Lower lobe of right lung (tissue), 2 donors: ENCODE data around the gene C17orf58. TPM values are rescaled to one million over a fixed set of nuclear protein-coding genes. Genes with fewer than 3 reads are reported as not detected.
"Not testable (repeated sequence)": the region's sequence is repeated elsewhere in the genome, so short reads cannot be mapped to it uniquely, and the experiment has no call there.

Source experiments
- ATAC-seq, 2 donors: fragments of 200-7000 bp; cut with Tn5 transposase; one replicate each; pipeline ENCODE4 v1.9.1; 2020 to 2022; ENCODE audit warnings: mild to moderate bottlenecking in 2 of 2, moderate library complexity in 2 of 2
- DNase-seq: peaks from one replicate; pipeline ENCODE4 v3.0.0-alpha.2; 2020
- H3K27ac ChIP-seq: fragments of 200-600 bp; one replicate; pipeline ENCODE4 v1.8.0; 2022
- H3K27me3 ChIP-seq: fragments of 200-600 bp; one replicate; pipeline ENCODE4 v1.8.0; 2022; ENCODE audit warnings: low read depth
- H3K36me3 ChIP-seq: fragments of 200-600 bp; one replicate; pipeline ENCODE4 v1.8.0; 2022; ENCODE audit warnings: mild to moderate bottlenecking
- H3K4me1 ChIP-seq: fragments of 200-600 bp; one replicate; pipeline ENCODE4 v1.8.0; 2022
- H3K4me3 ChIP-seq: fragments of 200-600 bp; one replicate; pipeline ENCODE4 v1.8.0; 2022; ENCODE audit warnings: mild to moderate bottlenecking
- H3K9me3 ChIP-seq: fragments of 200-600 bp; one replicate; pipeline ENCODE4 v1.8.0; 2022
- intact Hi-C: fragments of 100-400 bp; cut with DNase I; formaldehyde crosslinking; loops from one replicate; pipeline ENCODE4 v1.11.0; 2022
- total RNA-seq: library from RNA; stranded (reverse); fragmentation: NEBNext Ultra II Directional; extraction: Animal tissue kit (Norgen Biotek cat#: 25700); gene quantifications from one replicate; pipeline ENCODE4 v1.2.1, GENCODE V29; 2021
- TF ChIP-seq, protein P1 (sequence below): fragments of 200-600 bp; IDR thresholded peaks from one replicate; pipeline ENCODE4 v1.8.0; 2022; ENCODE audit warnings: antibody characterized with exemption, mild to moderate bottlenecking
- donor health status: DM: no; HTN: yes; CAD: no; lungs with severe emphysema.

The C17orf58 gene
- total RNA-seq, 1 donor from 2014 or later, result 7.4 TPM

DNA sequence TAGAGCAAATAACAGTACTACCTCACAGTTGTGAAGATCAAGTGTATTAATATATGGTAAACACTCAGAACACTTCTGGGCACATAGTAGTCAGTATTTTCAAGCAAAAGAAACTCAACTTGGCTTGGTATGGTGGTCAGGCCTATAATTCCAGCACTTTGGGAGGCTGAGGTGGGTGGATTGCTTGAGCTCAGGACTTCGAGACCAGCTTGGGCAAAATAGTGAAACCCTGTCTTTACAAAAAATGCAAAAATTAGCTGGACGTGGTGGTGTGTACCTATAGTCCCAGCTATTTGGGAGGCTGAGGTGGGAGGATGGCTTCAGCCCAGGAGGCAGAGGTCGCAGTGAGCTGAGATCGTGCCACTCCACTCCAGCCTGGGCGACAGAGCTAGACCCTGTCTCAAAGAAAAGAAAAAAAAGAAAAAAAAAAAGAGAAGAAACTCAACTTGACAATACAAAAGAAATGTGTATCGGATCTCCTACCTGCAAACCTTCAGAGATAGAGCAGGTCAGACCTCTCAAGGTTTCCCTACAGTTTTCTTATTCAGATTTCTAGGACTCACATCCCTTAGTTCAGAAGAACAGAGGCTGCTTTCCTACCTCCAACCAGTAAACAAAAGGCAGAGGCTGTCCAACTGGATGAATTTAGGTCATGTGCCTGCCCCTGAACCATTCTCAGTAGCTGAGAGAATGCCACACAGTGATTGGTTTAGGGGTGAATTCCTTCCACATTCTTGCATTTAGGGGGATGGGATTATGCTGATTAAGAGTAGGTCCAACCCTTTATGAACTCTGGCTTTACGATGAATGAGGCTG lies 37.6 kb upstream of the C17orf58 start:
- no peak for ATAC-seq
- DNase-seq, result no peak
- H3K4me3 ChIP-seq, result no peak overlapping the region

GRCh38 chr17:68029512-68030215 lies 33.4 kb upstream of the C17orf58 start:
- DNase-seq (no peak), ATAC-seq (peak in 1 of 2 donors; percentile 17)
- H3K27me3 ChIP-seq, result no peaks in the 10 kb centered on the region
- intact Hi-C loops, result no loop called here
- H3K9me3 ChIP-seq, result no peaks in the 10 kb centered on the region
- H3K4me3 ChIP-seq, result no peak overlapping the region
- no peak overlapping the region for H3K27ac ChIP-seq
- H3K4me1 ChIP-seq, result peaks cover 1% of the 10 kb centered on the region
- H3K36me3 ChIP-seq, result no peaks in the 10 kb centered on the region
- TF ChIP-seq, protein P1, sequence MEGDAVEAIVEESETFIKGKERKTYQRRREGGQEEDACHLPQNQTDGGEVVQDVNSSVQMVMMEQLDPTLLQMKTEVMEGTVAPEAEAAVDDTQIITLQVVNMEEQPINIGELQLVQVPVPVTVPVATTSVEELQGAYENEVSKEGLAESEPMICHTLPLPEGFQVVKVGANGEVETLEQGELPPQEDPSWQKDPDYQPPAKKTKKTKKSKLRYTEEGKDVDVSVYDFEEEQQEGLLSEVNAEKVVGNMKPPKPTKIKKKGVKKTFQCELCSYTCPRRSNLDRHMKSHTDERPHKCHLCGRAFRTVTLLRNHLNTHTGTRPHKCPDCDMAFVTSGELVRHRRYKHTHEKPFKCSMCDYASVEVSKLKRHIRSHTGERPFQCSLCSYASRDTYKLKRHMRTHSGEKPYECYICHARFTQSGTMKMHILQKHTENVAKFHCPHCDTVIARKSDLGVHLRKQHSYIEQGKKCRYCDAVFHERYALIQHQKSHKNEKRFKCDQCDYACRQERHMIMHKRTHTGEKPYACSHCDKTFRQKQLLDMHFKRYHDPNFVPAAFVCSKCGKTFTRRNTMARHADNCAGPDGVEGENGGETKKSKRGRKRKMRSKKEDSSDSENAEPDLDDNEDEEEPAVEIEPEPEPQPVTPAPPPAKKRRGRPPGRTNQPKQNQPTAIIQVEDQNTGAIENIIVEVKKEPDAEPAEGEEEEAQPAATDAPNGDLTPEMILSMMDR, result no peak

More for the DNA sequence above, 37.6 kb upstream of the C17orf58 start:
- H3K27ac ChIP-seq, result no peak overlapping the region
- no peaks in the 10 kb centered on the region for H3K9me3 ChIP-seq
- intact Hi-C loops, result no loop called here
- TF ChIP-seq, protein P1, result no peak
- H3K4me1 ChIP-seq, result peaks cover 16% of the 10 kb centered on the region
- peaks cover 16% of the 10 kb centered on the region for H3K36me3 ChIP-seq
- no peaks in the 10 kb centered on the region for H3K27me3 ChIP-seq

- H3K4me1 ChIP-seq, DNase-seq, intact Hi-C loops, H3K27me3 ChIP-seq, H3K9me3 ChIP-seq, H3K27ac ChIP-seq, H3K4me3 ChIP-seq, ATAC-seq, H3K36me3 ChIP-seq: not testable (repeated sequence)
These were observed 26.3 kb upstream of the C17orf58 start for GRCh38 chr17:68022547-68022946.

DNA sequence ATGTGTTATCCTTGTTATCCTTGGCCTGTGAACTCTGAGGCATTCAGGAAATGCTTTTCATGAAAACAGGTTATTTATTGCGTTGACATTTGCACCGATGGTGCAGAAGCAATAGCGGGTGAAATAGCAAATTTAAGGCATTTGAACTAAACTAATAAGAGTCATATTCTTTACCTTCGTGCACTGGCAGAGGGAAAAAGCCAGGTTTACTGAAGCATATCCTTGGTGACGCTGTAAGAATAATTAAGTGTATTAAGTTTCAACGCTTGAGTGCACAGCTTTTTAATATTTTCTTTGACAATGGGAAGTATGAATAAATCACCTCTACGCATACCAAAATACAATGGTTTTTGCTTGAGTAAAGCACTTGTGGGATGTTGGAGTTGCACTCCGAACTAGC lies 25.7 kb upstream of the C17orf58 start:
- DNase-seq (no peak), ATAC-seq (no peak)
- no peaks in the 10 kb centered on the region for H3K27me3 ChIP-seq
- H3K27ac ChIP-seq, result no peak overlapping the region
- intact Hi-C loops, result no loop called here
- H3K36me3 ChIP-seq, result no peaks in the 10 kb centered on the region
- no peak overlapping the region for H3K4me3 ChIP-seq
- peaks cover 6% of the 10 kb centered on the region for H3K4me1 ChIP-seq
- no peaks in the 10 kb centered on the region for H3K9me3 ChIP-seq
- TF ChIP-seq, protein P1, result no peak

DNA sequence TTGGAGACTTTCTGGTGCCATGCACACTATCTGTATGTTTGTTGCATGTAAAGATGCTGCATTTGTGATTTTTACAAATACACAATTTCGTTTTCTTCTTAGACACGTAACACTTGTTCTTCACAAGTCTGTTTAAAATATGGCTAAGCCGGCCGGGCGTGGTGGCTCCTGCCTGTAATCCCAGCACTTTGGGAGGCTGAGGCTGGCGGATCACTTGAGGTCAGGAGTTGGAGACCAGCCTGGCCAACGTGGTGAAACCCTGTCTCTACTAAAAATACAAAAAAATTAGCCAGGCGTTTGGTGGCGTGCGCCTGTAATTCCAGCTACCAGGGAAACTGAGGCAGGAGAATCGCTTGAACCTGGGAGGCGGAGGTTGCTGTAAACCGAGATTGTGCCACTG lies 24.5 kb upstream of the C17orf58 start:
- H3K9me3 ChIP-seq, H3K27me3 ChIP-seq, H3K36me3 ChIP-seq, ATAC-seq, DNase-seq, H3K4me1 ChIP-seq, intact Hi-C loops: not testable (repeated sequence)
- Histone ChIP-seq H3K4me3 (peak overlapping the region; percentile 77), H3K27ac (peak overlapping the region; percentile 92)

GRCh38 chr17:68020409-68020756 lies 24.1 kb upstream of the C17orf58 start:
- H3K27me3 ChIP-seq, result no peaks in the 10 kb centered on the region
- DNase-seq (no peak), ATAC-seq (peak in 1 of 2 donors; percentile 4)

More at GRCh38 chr17:68020409-68020756, 24.1 kb upstream of the C17orf58 start:
- Histone ChIP-seq H3K9me3 (no peaks in the 10 kb centered on the region), H3K27ac (peak overlapping the region; percentile 92), H3K36me3 (no peaks in the 10 kb centered on the region), H3K4me3 (peak overlapping the region; percentile 77), H3K4me1 (peaks cover 6% of the 10 kb centered on the region)
- TF ChIP-seq, protein P1, result no peak
- intact Hi-C loops, result no loop called here
